SK-N-SH (cell line): ENCODE results near the gene ZNF711.

Experiments used
- EP300 ChIP-seq, 2 experiments: IDR thresholded peaks; 2 replicates each; pipeline versions ENCODE4 v1.4.0 to v1.6.1; 2012; ENCODE audit warnings: borderline replicate concordance in 1 of 2, low read depth in 1 of 2, low read length in 1 of 2
- EZH2phosphoT487 ChIP-seq: fragments of 200-600 bp; sonication (generic); IDR thresholded peaks from 2 replicates; pipeline ENCODE4 v1.6.1; 2017; ENCODE audit warnings: low read depth, mixed run types, mild to moderate bottlenecking, antibody characterized with exemption, moderate library complexity, borderline replicate concordance
- FOXJ3 ChIP-seq: sonication (generic); formaldehyde crosslinking; IDR thresholded peaks from 2 replicates; pipeline ENCODE4 v1.5.1; 2020; ENCODE audit warnings: mild to moderate bottlenecking, missing genetic modification reagents
- JUND ChIP-seq: IDR thresholded peaks from 2 replicates; pipeline ENCODE4 v1.4.0; 2012
- MXI1 ChIP-seq: IDR thresholded peaks from 2 replicates; pipeline ENCODE4 v1.6.1; 2012; ENCODE audit warnings: mild to moderate bottlenecking, low read depth, low read length, improper control_type of control experiment
- POLR2AphosphoS5 ChIP-seq: IDR thresholded peaks from 2 replicates; pipeline ENCODE4 v1.6.1; 2012; ENCODE audit warnings: low read depth, low read length
- RAD21 ChIP-seq: IDR thresholded peaks from 2 replicates; pipeline ENCODE4 v1.6.1; 2012; ENCODE audit warnings: mild to moderate bottlenecking, low read length
- REST ChIP-seq: IDR thresholded peaks from 2 replicates; pipeline ENCODE4 v1.6.1; 2012; ENCODE audit warnings: mild to moderate bottlenecking, low read depth, low read length, moderate library complexity
- SIN3A ChIP-seq: IDR thresholded peaks from 2 replicates; pipeline ENCODE4 v1.6.1; 2012; ENCODE audit warnings: low read depth, mild to moderate bottlenecking, low read length, moderate library complexity, borderline replicate concordance
- TAF1 ChIP-seq: IDR thresholded peaks from 2 replicates; pipeline ENCODE4 v1.6.1; 2012; ENCODE audit warnings: low read depth, mild to moderate bottlenecking, low read length, moderate library complexity, borderline replicate concordance
- TF ChIP-seq, protein P1 (sequence below): fragments of 200-600 bp; sonication (generic); IDR thresholded peaks from 2 replicates; pipeline ENCODE4 v1.6.1; 2017; ENCODE audit warnings: antibody characterized with exemption, mild to moderate bottlenecking, moderate library complexity
- TF ChIP-seq, protein P2 (sequence below): IDR thresholded peaks from 2 replicates; pipeline ENCODE4; 2012
- TF ChIP-seq, protein P3 (sequence below): IDR thresholded peaks from 2 replicates; pipeline ENCODE4 v1.4.0; 2012; ENCODE audit warnings: low read depth

DNA sequence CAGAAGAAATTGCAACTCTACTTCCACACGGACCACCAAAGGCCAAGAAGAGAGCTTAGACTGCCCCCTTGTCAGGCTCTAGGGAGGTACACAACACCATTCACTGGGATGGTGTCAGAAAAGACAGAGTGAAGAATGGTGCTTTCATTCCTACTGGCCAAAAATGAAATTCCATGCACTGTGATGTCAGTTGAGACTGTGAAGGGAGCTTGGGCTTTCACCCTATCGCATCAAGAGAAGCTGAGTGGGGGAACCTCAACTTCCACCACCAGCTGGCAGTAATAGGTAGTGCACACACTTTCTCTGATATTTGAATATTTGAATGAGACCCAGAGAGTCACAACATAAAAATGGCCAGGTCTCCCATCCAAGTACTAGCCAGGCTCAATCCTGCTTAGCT, 65.9 kb downstream of the ZNF711 start:
- TF ChIP-seq EP300 (IDR thresholded peaks at IDR 0.05; ENCODE audit: borderline replicate concordance in 1 of 2, low read depth in 1 of 2, low read length in 1 of 2) (no peak), TAF1 (no peak), SIN3A (no peak), EZH2phosphoT487 (no peak), FOXJ3 (CRISPR knock-in tag) (no peak), POLR2AphosphoS5 (no peak), MXI1 (no peak), JUND (no peak), RAD21 (no peak), REST (no peak)
- TF ChIP-seq, protein P1, sequence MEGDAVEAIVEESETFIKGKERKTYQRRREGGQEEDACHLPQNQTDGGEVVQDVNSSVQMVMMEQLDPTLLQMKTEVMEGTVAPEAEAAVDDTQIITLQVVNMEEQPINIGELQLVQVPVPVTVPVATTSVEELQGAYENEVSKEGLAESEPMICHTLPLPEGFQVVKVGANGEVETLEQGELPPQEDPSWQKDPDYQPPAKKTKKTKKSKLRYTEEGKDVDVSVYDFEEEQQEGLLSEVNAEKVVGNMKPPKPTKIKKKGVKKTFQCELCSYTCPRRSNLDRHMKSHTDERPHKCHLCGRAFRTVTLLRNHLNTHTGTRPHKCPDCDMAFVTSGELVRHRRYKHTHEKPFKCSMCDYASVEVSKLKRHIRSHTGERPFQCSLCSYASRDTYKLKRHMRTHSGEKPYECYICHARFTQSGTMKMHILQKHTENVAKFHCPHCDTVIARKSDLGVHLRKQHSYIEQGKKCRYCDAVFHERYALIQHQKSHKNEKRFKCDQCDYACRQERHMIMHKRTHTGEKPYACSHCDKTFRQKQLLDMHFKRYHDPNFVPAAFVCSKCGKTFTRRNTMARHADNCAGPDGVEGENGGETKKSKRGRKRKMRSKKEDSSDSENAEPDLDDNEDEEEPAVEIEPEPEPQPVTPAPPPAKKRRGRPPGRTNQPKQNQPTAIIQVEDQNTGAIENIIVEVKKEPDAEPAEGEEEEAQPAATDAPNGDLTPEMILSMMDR: peak; percentile 31; the same call in 1 of the 2 replicates
- TF ChIP-seq, protein P2, sequence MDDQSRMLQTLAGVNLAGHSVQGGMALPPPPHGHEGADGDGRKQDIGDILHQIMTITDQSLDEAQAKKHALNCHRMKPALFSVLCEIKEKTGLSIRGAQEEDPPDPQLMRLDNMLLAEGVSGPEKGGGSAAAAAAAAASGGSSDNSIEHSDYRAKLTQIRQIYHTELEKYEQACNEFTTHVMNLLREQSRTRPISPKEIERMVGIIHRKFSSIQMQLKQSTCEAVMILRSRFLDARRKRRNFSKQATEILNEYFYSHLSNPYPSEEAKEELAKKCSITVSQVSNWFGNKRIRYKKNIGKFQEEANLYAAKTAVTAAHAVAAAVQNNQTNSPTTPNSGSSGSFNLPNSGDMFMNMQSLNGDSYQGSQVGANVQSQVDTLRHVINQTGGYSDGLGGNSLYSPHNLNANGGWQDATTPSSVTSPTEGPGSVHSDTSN: no peak
- TF ChIP-seq, protein P3, sequence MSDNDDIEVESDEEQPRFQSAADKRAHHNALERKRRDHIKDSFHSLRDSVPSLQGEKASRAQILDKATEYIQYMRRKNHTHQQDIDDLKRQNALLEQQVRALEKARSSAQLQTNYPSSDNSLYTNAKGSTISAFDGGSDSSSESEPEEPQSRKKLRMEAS: no peak
